ENCODE data around the gene USP44. TPM values are rescaled to one million over a fixed set of nuclear protein-coding genes. Genes with fewer than 3 reads are reported as not detected.

The USP44 gene
- polyA plus RNA-seq (2011; rRNA removed) = 53.9 and 62.0 TPM in 2 replicates
- 61.0 and 88.7 TPM in 2 replicates for polyA minus RNA-seq (2011; rRNA and poly(A)+ RNA removed)

DNA sequence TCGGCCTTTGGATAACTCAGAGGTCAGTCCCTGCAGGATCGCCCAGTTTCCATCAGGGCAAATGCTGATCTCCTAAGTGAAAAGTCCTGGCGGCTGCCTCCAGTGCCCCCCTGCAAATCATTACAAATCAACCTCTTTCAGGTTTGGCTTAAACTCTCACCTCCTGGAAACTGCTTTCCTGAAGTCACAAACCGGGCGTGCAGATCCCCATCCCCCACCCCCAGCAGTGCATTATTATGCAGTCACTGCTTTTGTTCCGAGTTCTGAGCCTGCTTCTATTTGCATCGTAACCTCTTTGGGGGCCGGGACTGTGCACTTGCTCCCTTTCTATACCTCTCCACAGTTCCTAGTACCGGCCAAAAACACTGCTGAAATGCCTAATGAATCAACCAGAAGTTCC lies at the start of gene USP44:
TSS of gene USP44 (minus strand) at position 172 of the 400 bp plus-strand sequence. CDS start 17,220 bp downstream, outside the sequence.
- ChIA-PET CTCF (interaction anchor here (1.0 to 2.0 kb wide), 2 partner anchors 17 to 24 kb away, joined by 5 read pairs; no protein-coding TSS in a partner anchor), POLR2A (no interaction called here)
- TF ChIP-seq, protein P1, sequence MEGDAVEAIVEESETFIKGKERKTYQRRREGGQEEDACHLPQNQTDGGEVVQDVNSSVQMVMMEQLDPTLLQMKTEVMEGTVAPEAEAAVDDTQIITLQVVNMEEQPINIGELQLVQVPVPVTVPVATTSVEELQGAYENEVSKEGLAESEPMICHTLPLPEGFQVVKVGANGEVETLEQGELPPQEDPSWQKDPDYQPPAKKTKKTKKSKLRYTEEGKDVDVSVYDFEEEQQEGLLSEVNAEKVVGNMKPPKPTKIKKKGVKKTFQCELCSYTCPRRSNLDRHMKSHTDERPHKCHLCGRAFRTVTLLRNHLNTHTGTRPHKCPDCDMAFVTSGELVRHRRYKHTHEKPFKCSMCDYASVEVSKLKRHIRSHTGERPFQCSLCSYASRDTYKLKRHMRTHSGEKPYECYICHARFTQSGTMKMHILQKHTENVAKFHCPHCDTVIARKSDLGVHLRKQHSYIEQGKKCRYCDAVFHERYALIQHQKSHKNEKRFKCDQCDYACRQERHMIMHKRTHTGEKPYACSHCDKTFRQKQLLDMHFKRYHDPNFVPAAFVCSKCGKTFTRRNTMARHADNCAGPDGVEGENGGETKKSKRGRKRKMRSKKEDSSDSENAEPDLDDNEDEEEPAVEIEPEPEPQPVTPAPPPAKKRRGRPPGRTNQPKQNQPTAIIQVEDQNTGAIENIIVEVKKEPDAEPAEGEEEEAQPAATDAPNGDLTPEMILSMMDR (IDR thresholded peaks at IDR 0.05; ENCODE audit: low read depth, low read length) = no peak
- no peak within 1 kb of the TSS for H3K27ac ChIP-seq (ENCODE audit: low read depth, low read length)
- peaks cover 2% of the 10 kb centered on the region; the same call in 1 of the 2 replicates for H3K9me3 ChIP-seq (ENCODE audit: control insufficient read depth, insufficient read depth, low read length)
- no peaks in the 10 kb centered on the region for H3K27me3 ChIP-seq (ENCODE audit: control insufficient read depth, insufficient read depth, low read length)
- H3K4me3 ChIP-seq (ENCODE audit: low read depth, low read length) = no peak within 1 kb of the TSS
- DNase-seq (ENCODE audit: low read depth, low spot score) = no peak

DNA sequence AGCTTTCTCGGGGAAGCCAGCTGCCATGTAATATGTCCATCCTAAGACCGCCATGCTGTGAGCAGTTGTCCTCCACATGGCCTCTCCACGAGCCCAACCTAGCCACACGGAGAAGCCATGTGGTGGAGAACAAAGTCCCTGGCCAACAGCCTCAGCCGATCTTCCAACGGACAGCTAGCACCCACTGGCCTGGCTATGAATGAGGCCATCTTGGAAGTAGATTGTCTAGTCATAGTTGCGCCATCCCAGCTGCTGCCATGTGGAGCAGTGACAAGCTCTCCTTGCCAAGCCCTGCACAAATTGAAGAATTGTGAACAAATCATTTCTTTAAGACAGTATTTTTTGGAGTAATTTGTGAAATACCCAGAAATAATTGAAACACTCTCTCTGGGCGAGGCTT lies 49.3 kb upstream of the USP44 start:
- no peak overlapping the region for H3K27ac ChIP-seq (ENCODE audit: low read depth, low read length)
- POLR2A ChIA-PET = no interaction called here

DNA sequence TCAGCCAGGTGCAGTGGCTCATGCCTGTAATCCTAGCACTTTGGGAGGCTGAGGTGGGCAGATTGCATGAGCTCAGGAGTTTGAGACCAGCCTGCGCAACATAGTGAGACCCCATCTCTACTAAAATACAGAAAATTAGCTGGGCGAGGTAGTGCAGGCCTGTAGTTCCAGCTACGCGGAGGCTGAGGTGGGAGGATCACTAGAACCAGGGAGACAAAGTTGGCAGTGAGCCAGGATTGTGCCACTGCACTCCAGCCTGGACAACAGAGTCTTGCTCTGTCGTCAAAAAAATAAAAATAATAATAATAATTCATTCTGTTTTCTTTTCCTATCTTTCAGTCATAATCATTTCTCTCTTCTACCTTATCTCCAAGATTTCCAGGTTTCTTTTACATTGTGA lies 48.6 kb upstream of the USP44 start:
- no peak overlapping the region for H3K4me3 ChIP-seq (ENCODE audit: low read depth, low read length)
- ChIA-PET CTCF (interaction anchor here (0.7 to 1.0 kb wide), 2 partner anchors 10 to 118 kb away, joined by 3 to 4 read pairs; no protein-coding TSS in a partner anchor), POLR2A (no interaction called here)
- TF ChIP-seq, protein P1 (IDR thresholded peaks at IDR 0.05; ENCODE audit: low read depth, low read length) = no peak
- no peaks in the 10 kb centered on the region for H3K27me3 ChIP-seq (ENCODE audit: control insufficient read depth, insufficient read depth, low read length)
- no peak for DNase-seq (ENCODE audit: low read depth, low spot score)
- H3K9me3 ChIP-seq (ENCODE audit: control insufficient read depth, insufficient read depth, low read length) = no peaks in the 10 kb centered on the region
- no peak overlapping the region for H3K27ac ChIP-seq (ENCODE audit: low read depth, low read length)

More for the DNA sequence above, 49.3 kb upstream of the USP44 start:
- Histone ChIP-seq H3K9me3 (ENCODE audit: control insufficient read depth, insufficient read depth, low read length) (no peaks in the 10 kb centered on the region), H3K27me3 (ENCODE audit: control insufficient read depth, insufficient read depth, low read length) (no peaks in the 10 kb centered on the region), H3K4me3 (ENCODE audit: low read depth, low read length) (no peak overlapping the region)
- CTCF ChIA-PET = interaction anchor here (0.7 to 1.0 kb wide), 2 partner anchors 11 to 117 kb away, joined by 3 to 4 read pairs; no protein-coding TSS in a partner anchor
- TF ChIP-seq, protein P1 (IDR thresholded peaks at IDR 0.05; ENCODE audit: low read depth, low read length) = no peak
- DNase-seq (ENCODE audit: low read depth, low spot score) = no peak

DNA sequence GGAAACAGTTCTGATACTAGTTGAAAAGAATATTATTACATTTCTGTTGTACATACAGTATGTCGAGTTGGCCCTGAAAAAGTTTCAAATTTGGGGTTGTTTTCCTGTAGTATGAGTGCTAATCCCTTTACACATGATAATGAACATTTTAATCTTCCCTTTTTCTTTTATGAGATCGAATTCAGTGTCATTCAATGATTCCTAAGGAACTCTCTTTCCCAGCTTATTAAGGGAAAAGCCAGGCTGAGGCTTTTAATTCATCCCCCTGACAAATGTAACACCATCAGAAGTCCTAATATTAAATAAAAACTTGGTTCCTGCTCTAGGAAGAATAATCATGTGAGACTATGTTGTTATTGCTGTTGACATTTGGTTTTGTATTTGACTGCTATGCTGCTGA lies 42.9 kb upstream of the USP44 start:
- ChIA-PET POLR2A (interaction anchor here (1.0 kb wide), 1 partner anchor 8 kb away, joined by 3 read pairs; no protein-coding TSS in a partner anchor), CTCF (interaction anchor here (1.3 to 2.5 kb wide), 4 partner anchors 12 to 221 kb away, joined by 3 to 13 read pairs (median 12); no protein-coding TSS in a partner anchor)

More for the DNA sequence above, 42.9 kb upstream of the USP44 start:
- TF ChIP-seq, protein P1 (IDR thresholded peaks at IDR 0.05; ENCODE audit: low read depth, low read length) = no peak
- Histone ChIP-seq H3K4me3 (ENCODE audit: low read depth, low read length) (no peak overlapping the region), H3K27me3 (ENCODE audit: control insufficient read depth, insufficient read depth, low read length) (no peaks in the 10 kb centered on the region), H3K27ac (ENCODE audit: low read depth, low read length) (no peak overlapping the region), H3K9me3 (ENCODE audit: control insufficient read depth, insufficient read depth, low read length) (no peaks in the 10 kb centered on the region)
- no peak for DNase-seq (ENCODE audit: low read depth, low spot score)
